Choroid plexus epithelial cell (primary cell): ENCODE results near the gene NRDC.
"Not testable (repeated sequence)": the region's sequence is repeated elsewhere in the genome, so short reads cannot be mapped to it uniquely, and the experiment has no call there.

Source experiments
- DNase-seq: peaks from one replicate; pipeline ENCODE4 v3.0.0-alpha.2; 2010; ENCODE audit warnings: low read depth
- H3K4me3 ChIP-seq: 2 replicates; pipeline ENCODE4 v1.5.1; 2011; ENCODE audit warnings: low read depth, mild to moderate bottlenecking, control low read depth, low read length, moderate library complexity
- CTCF ChIP-seq: conservative IDR thresholded peaks from 2 replicates; pipeline ENCODE4 v1.5.1; 2011; ENCODE audit warnings: low read depth, mild to moderate bottlenecking, control low read depth, inconsistent platforms, low read length, moderate library complexity

The NRDC gene

GRCh38 chr1:51906306-51907078, 28.0 kb upstream of the NRDC start:
- H3K4me3 ChIP-seq = no peak overlapping the region
- TF ChIP-seq CTCF = no peak
- DNase-seq = peak; percentile 49

GRCh38 chr1:51902456-51902855, 23.9 kb upstream of the NRDC start:
- H3K4me3 ChIP-seq = no peak overlapping the region
- no peak for DNase-seq
- TF ChIP-seq CTCF = no peak

GRCh38 chr1:51901151-51901550, 22.6 kb upstream of the NRDC start:
- no peak for TF ChIP-seq CTCF
- H3K4me3 ChIP-seq = no peak overlapping the region

GRCh38 chr1:51899022-51899421, 20.5 kb upstream of the NRDC start:
- DNase-seq = no peak
- no peak overlapping the region for H3K4me3 ChIP-seq
- TF ChIP-seq CTCF = no peak

More at GRCh38 chr1:51901151-51901550, 22.6 kb upstream of the NRDC start:
- no peak for DNase-seq

GRCh38 chr1:51898090-51898734, 19.7 kb upstream of the NRDC start:
- no peak overlapping the region for H3K4me3 ChIP-seq
- DNase-seq = peak; percentile 93
- TF ChIP-seq CTCF = no peak

GRCh38 chr1:51897699-51898031, 19.1 kb upstream of the NRDC start:
- H3K4me3 ChIP-seq = no peak overlapping the region
- TF ChIP-seq CTCF = no peak
- DNase-seq = peak; percentile 84

- DNase-seq = not testable (repeated sequence)
Measured at GRCh38 chr1:51894748-51895147, 16.2 kb upstream of the NRDC start.

More at GRCh38 chr1:51894748-51895147, 16.2 kb upstream of the NRDC start:
- not testable (repeated sequence) for H3K4me3 ChIP-seq
